ENCODE data around the gene COA6.
"Not testable (repeated sequence)": the region's sequence is repeated elsewhere in the genome, so short reads cannot be mapped to it uniquely, and the experiment has no call there.

The COA6 gene

GRCh38 chr1:234388094-234388493 lies 14.8 kb downstream of the COA6 start:
- Mint-ChIP-seq H3K36me3 (ENCODE audit: low read depth) (peaks cover 63% of the 10 kb centered on the region), H3K4me3 (no peak overlapping the region), H3K27ac (no peak overlapping the region), H3K4me1 (ENCODE audit: low read depth) (no peaks in the 10 kb centered on the region), H3K9me3 (no peaks in the 10 kb centered on the region), H3K27me3 (no peaks in the 10 kb centered on the region)

GRCh38 chr1:234393190-234393589 lies 19.9 kb downstream of the COA6 start:
- peaks cover 8% of the 10 kb centered on the region for H3K4me1 Mint-ChIP-seq (ENCODE audit: low read depth)
- H3K36me3 Mint-ChIP-seq (ENCODE audit: low read depth), result peaks cover 55% of the 10 kb centered on the region
- no peak overlapping the region for H3K27ac Mint-ChIP-seq
- no peak overlapping the region for H3K4me3 Mint-ChIP-seq
- H3K9me3 Mint-ChIP-seq, result no peaks in the 10 kb centered on the region
- H3K27me3 Mint-ChIP-seq, result no peaks in the 10 kb centered on the region

- Mint-ChIP-seq H3K27me3 (no peaks in the 10 kb centered on the region), H3K9me3 (no peaks in the 10 kb centered on the region), H3K4me1 (ENCODE audit: low read depth) (peaks cover 25% of the 10 kb centered on the region), H3K4me3 (no peak overlapping the region), H3K27ac (no peak overlapping the region), H3K36me3 (ENCODE audit: low read depth) (peaks cover 49% of the 10 kb centered on the region)
Measured at GRCh38 chr1:234395297-234395696, 22.0 kb downstream of the COA6 start.

DNA sequence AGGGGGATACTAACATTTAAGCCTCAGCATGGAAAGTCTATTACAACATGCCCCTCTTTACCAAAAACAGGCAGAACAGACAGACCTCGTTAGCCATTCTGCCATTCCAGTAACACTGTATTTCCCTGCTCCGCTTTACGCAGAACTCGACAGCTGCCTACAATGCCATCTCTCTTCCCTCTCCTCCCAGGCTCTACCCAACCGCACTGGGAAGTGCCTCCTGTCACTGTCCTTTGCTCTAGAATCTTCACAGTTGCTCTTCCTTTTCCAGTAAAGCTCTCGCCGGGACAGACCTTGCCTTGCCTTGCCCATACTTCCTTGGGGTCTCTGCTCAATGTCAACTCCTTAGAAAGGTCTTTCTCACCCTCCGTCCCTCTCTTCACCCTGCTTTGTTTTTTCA lies 22.8 kb downstream of the COA6 start:
- Mint-ChIP-seq H3K9me3 (no peaks in the 10 kb centered on the region), H3K27ac (no peak overlapping the region), H3K4me3 (no peak overlapping the region), H3K4me1 (ENCODE audit: low read depth) (peaks cover 33% of the 10 kb centered on the region), H3K27me3 (no peaks in the 10 kb centered on the region), H3K36me3 (ENCODE audit: low read depth) (peaks cover 52% of the 10 kb centered on the region)

DNA sequence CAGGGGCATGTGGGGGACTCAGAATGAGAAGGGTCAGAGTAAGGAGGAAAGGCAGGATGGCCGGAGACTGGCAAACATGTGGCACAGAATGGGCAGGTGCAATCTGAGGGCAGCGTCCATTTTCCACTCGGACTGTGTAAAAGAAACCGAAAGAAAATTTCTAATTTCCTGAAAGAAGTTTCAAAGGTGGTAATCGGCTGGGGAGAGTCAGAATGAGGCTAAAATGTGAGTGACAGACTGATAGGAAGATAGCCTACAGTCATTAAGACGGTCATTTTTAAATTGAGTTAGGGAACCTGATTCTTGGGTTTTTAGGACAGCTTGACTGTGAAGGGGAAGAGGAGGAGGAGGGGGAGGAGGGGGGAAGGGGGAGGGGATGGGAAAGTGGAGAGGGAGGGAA lies 23.6 kb downstream of the COA6 start:
- Mint-ChIP-seq H3K4me3 (no peak overlapping the region), H3K4me1 (ENCODE audit: low read depth) (peaks cover 41% of the 10 kb centered on the region), H3K9me3 (no peaks in the 10 kb centered on the region), H3K36me3 (ENCODE audit: low read depth) (peaks cover 53% of the 10 kb centered on the region), H3K27me3 (no peaks in the 10 kb centered on the region), H3K27ac (peak overlapping the region; percentile 68)

- Mint-ChIP-seq H3K4me3 (no peak overlapping the region), H3K27me3 (no peaks in the 10 kb centered on the region), H3K27ac (no peak overlapping the region), H3K4me1 (ENCODE audit: low read depth) (peaks cover 48% of the 10 kb centered on the region), H3K36me3 (ENCODE audit: low read depth) (peaks cover 51% of the 10 kb centered on the region), H3K9me3 (no peaks in the 10 kb centered on the region)
Measured at GRCh38 chr1:234397732-234398131, 24.5 kb downstream of the COA6 start.

- no peaks in the 10 kb centered on the region for H3K27me3 Mint-ChIP-seq
- H3K4me1 Mint-ChIP-seq (ENCODE audit: low read depth), result peaks cover 54% of the 10 kb centered on the region
- H3K27ac Mint-ChIP-seq, result peak overlapping the region; percentile 21
- no peaks in the 10 kb centered on the region for H3K9me3 Mint-ChIP-seq
- peak overlapping the region; percentile 72 for H3K4me3 Mint-ChIP-seq
- H3K36me3 Mint-ChIP-seq (ENCODE audit: low read depth), result peaks cover 49% of the 10 kb centered on the region
Measured at GRCh38 chr1:234398849-234399381, 25.7 kb downstream of the COA6 start.

GRCh38 chr1:234399515-234399914 lies 26.3 kb downstream of the COA6 start:
- H3K27me3 Mint-ChIP-seq, H3K9me3 Mint-ChIP-seq: not testable (repeated sequence)
- peak overlapping the region; percentile 72 for H3K4me3 Mint-ChIP-seq
- H3K36me3 Mint-ChIP-seq (ENCODE audit: low read depth), result peaks cover 46% of the 10 kb centered on the region
- H3K4me1 Mint-ChIP-seq (ENCODE audit: low read depth), result peaks cover 54% of the 10 kb centered on the region
- peak overlapping the region; percentile 21 for H3K27ac Mint-ChIP-seq

- Mint-ChIP-seq H3K27ac (peak overlapping the region; percentile 59), H3K4me1 (ENCODE audit: low read depth) (peaks cover 54% of the 10 kb centered on the region), H3K36me3 (ENCODE audit: low read depth) (peaks cover 44% of the 10 kb centered on the region), H3K4me3 (peak overlapping the region; percentile 56), H3K9me3 (no peaks in the 10 kb centered on the region), H3K27me3 (no peaks in the 10 kb centered on the region)
Measured at GRCh38 chr1:234400773-234401172, 27.5 kb downstream of the COA6 start.

GRCh38 chr1:234401658-234402057 lies 28.4 kb downstream of the COA6 start:
- Mint-ChIP-seq H3K36me3 (ENCODE audit: low read depth) (peaks cover 43% of the 10 kb centered on the region), H3K27me3 (no peaks in the 10 kb centered on the region), H3K4me1 (ENCODE audit: low read depth) (peaks cover 52% of the 10 kb centered on the region), H3K4me3 (no peak overlapping the region), H3K9me3 (no peaks in the 10 kb centered on the region), H3K27ac (peak overlapping the region; percentile 51)

- Mint-ChIP-seq H3K27me3 (no peaks in the 10 kb centered on the region), H3K4me1 (ENCODE audit: low read depth) (peaks cover 52% of the 10 kb centered on the region), H3K9me3 (no peaks in the 10 kb centered on the region), H3K36me3 (ENCODE audit: low read depth) (peaks cover 44% of the 10 kb centered on the region), H3K27ac (peak overlapping the region; percentile 37), H3K4me3 (no peak overlapping the region)
Measured at GRCh38 chr1:234402939-234403338, 29.7 kb downstream of the COA6 start.

- Mint-ChIP-seq H3K4me3 (no peak overlapping the region), H3K9me3 (no peaks in the 10 kb centered on the region), H3K27me3 (no peaks in the 10 kb centered on the region), H3K4me1 (ENCODE audit: low read depth) (peaks cover 28% of the 10 kb centered on the region), H3K36me3 (ENCODE audit: low read depth) (peaks cover 51% of the 10 kb centered on the region), H3K27ac (no peak overlapping the region)
Measured at GRCh38 chr1:234405676-234406075, 32.4 kb downstream of the COA6 start.

GRCh38 chr1:234406871-234407270 lies 33.6 kb downstream of the COA6 start:
- Mint-ChIP-seq H3K36me3 (ENCODE audit: low read depth) (peaks cover 47% of the 10 kb centered on the region), H3K4me1 (ENCODE audit: low read depth) (peaks cover 16% of the 10 kb centered on the region), H3K27ac (peak overlapping the region; percentile 69), H3K9me3 (no peaks in the 10 kb centered on the region), H3K4me3 (no peak overlapping the region), H3K27me3 (no peaks in the 10 kb centered on the region)

- Mint-ChIP-seq H3K27ac (no peak overlapping the region), H3K36me3 (ENCODE audit: low read depth) (peaks cover 53% of the 10 kb centered on the region)
Measured at GRCh38 chr1:234408757-234409156, 35.5 kb downstream of the COA6 start.

GRCh38 chr1:234409328-234409727 lies 36.1 kb downstream of the COA6 start:
- H3K27ac Mint-ChIP-seq, result no peak overlapping the region
- no peaks in the 10 kb centered on the region for H3K9me3 Mint-ChIP-seq
- H3K36me3 Mint-ChIP-seq (ENCODE audit: low read depth), result peaks cover 57% of the 10 kb centered on the region
- H3K4me1 Mint-ChIP-seq (ENCODE audit: low read depth), result peaks cover 3% of the 10 kb centered on the region
- no peak overlapping the region for H3K4me3 Mint-ChIP-seq
- no peaks in the 10 kb centered on the region for H3K27me3 Mint-ChIP-seq

More at GRCh38 chr1:234408757-234409156, 35.5 kb downstream of the COA6 start:
- H3K27me3 Mint-ChIP-seq, result no peaks in the 10 kb centered on the region
- H3K4me3 Mint-ChIP-seq, result no peak overlapping the region
- no peaks in the 10 kb centered on the region for H3K9me3 Mint-ChIP-seq
- peaks cover 3% of the 10 kb centered on the region for H3K4me1 Mint-ChIP-seq (ENCODE audit: low read depth)

- Mint-ChIP-seq H3K36me3 (ENCODE audit: low read depth) (peaks cover 61% of the 10 kb centered on the region), H3K9me3 (no peaks in the 10 kb centered on the region), H3K4me1 (ENCODE audit: low read depth) (no peaks in the 10 kb centered on the region), H3K4me3 (no peak overlapping the region), H3K27me3 (no peaks in the 10 kb centered on the region), H3K27ac (no peak overlapping the region)
Measured at GRCh38 chr1:234412830-234413229, 39.6 kb downstream of the COA6 start.
